Subcutaneous abdominal adipose tissue (tissue), 5 donors: ENCODE results near the gene ROM1.
A peak's percentile ranks its signal among the peaks of the same experiment; 100 is the strongest.
"Not testable (repeated sequence)": the region's sequence is repeated elsewhere in the genome, so short reads cannot be mapped to it uniquely, and the experiment has no call there.

Experiments used
- H3K27ac ChIP-seq: one replicate; pipeline ENCODE4 v1.7.0; 2013; ENCODE audit warnings: low read depth, mild to moderate bottlenecking, inconsistent platforms, low read length, moderate library complexity
- H3K27me3 ChIP-seq, 5 donors: one replicate each; pipeline ENCODE4 v1.7.0; 2013; ENCODE audit warnings: low read length in 5 of 5, inconsistent platforms in 1 of 5; ENCODE audit not compliant: control insufficient read depth in 5 of 5, insufficient read depth in 4 of 5
- H3K36me3 ChIP-seq, 5 donors: one replicate each; pipeline ENCODE4 v1.7.0; 2013; ENCODE audit warnings: low read length in 5 of 5; ENCODE audit not compliant: control insufficient read depth in 5 of 5, insufficient read depth in 5 of 5
- H3K4me1 ChIP-seq, 5 donors: one replicate each; pipeline ENCODE4 v1.7.0; 2013; ENCODE audit warnings: low read length in 5 of 5, mild to moderate bottlenecking in 3 of 5, moderate library complexity in 1 of 5; ENCODE audit not compliant: control insufficient read depth in 5 of 5, insufficient read depth in 5 of 5
- H3K4me3 ChIP-seq, 5 donors: one replicate each; pipeline ENCODE4 v1.7.0; 2013; ENCODE audit warnings: low read length in 5 of 5, low read depth in 1 of 5
- H3K9ac ChIP-seq, 5 donors: one replicate each; pipeline ENCODE4 v1.7.0; 2013; ENCODE audit warnings: low read length in 5 of 5, mild to moderate bottlenecking in 4 of 5, moderate library complexity in 3 of 5
- H3K9me3 ChIP-seq, 5 donors: one replicate each; pipeline ENCODE4 v1.7.0; 2013; ENCODE audit warnings: low read length in 5 of 5; ENCODE audit not compliant: control insufficient read depth in 5 of 5
- donor health status: healthy.
- donor health status: healthy.
- donor health status: healthy.
- donor health status: healthy.
- donor health status: healthy.

Gene ROM1

GRCh38 chr11:62585356-62585755 lies 27.7 kb upstream of the ROM1 start:
- not testable (repeated sequence) for H3K9me3 ChIP-seq, H3K27ac ChIP-seq
- peaks cover 14 to 57% (median 32%) of the 10 kb centered on the region in 5 donors for H3K36me3 ChIP-seq

DNA sequence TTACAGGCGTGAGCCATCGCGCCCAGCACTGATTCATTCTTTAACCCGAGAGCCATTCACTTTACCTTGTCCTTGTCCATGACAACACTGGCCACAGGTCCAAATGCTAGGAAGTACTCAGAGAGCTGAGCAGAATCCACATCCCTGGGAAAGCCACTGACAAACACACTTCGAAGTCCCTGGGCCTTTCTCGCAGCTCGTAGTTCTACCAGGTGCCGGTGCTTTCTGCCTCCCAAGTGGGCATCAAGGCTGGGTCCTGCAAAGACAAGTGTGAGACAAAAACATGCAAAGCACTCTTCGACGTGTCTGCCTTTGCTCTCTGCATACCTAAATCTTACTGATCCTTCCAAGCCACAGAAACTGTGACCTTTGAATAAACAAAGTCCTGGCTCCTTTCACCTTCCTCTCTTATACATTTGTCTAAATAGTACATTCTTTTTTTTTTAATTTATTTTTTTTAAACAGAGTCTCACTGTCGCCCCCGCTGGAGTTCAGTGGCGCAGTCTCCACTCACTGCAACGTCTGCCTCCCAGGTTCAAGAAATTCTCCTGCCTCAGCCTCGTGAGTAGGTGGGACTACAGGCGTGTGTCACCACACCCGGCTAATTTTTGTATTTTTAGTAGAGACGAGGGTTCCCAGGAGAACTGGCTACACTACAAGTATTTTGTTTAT lies 24.0 kb upstream of the ROM1 start:
- peaks cover 10 to 40% (median 28%) of the 10 kb centered on the region in 5 donors for H3K36me3 ChIP-seq
- no peaks in the 10 kb centered on the region for H3K27me3 ChIP-seq
- peaks cover 2 to 38% (median 31%) of the 10 kb centered on the region in 5 donors for H3K4me1 ChIP-seq
- H3K4me3 ChIP-seq: no peak overlapping the region
- H3K9me3 ChIP-seq: no peaks in the 10 kb centered on the region
- H3K9ac ChIP-seq: no peak overlapping the region
- H3K27ac ChIP-seq: no peak overlapping the region

More at GRCh38 chr11:62585356-62585755, 27.7 kb upstream of the ROM1 start:
- H3K27me3 ChIP-seq, H3K4me1 ChIP-seq, H3K4me3 ChIP-seq, H3K9ac ChIP-seq: not testable (repeated sequence)

- H3K9ac ChIP-seq: peak within 1 kb of the TSS; percentile 92 to 98 (median 95)
Measured at GRCh38 chr11:62591448-62592145, 21.5 kb upstream of the ROM1 start, which contains the start of gene TUT1. TUT1 (minus strand) TSS chr11:62591523; CDS start chr11:62591485, 38 bp downstream.

DNA sequence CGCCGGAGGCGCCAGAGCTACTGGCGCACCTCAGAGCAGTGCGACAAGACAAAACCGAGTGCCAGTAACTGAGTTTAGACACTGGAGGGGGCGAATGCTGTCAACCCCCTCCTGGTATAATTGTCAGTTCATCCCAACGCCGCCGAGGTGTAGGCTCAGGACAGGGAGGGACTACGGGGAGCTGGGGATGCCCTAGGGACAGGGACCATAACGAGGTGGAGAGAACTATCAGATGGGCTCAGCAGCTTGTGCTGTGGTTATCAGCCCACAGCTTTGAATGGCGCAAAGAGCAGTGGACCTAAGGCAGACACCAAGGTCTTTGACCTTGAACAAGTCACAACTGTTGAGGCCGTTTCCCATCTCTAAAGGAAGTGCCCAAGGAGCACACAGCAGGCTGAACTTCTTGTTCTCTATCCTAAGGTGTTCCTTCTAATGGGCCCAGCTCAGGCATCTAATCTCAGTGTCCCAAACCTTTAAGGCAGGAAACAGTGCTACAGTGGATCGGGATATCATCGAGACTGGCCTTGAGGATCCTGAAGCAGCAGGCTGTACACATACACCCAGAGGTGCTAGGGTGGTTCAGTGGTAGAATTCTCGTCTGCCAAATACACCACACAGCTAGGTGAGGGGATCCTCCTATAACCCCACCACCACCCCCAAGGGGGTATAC lies 20.8 kb upstream of the ROM1 start:
- H3K9me3 ChIP-seq: no peaks in the 10 kb centered on the region
- H3K27ac ChIP-seq: peak overlapping the region; percentile 96
- H3K27me3 ChIP-seq: no peaks in the 10 kb centered on the region
- peaks cover 2 to 39% (median 31%) of the 10 kb centered on the region in 5 donors for H3K4me1 ChIP-seq
- H3K4me3 ChIP-seq: peak overlapping the region; percentile 53 to 93 (median 86)
- peak overlapping the region; percentile 41 to 98 (median 90) for H3K9ac ChIP-seq
- H3K36me3 ChIP-seq: peaks cover 10 to 55% (median 49%) of the 10 kb centered on the region in 5 donors

More at GRCh38 chr11:62591448-62592145, 21.5 kb upstream of the ROM1 start, which contains the start of gene TUT1:
- peaks cover 2 to 39% (median 31%) of the 10 kb centered on the region in 5 donors for H3K4me1 ChIP-seq
- peak within 1 kb of the TSS; percentile 96 for H3K27ac ChIP-seq
- peaks cover 10 to 51% (median 45%) of the 10 kb centered on the region in 5 donors for H3K36me3 ChIP-seq
- no peaks in the 10 kb centered on the region for H3K9me3 ChIP-seq
- H3K4me3 ChIP-seq: peak within 1 kb of the TSS; percentile 80 to 93 (median 86)
- H3K27me3 ChIP-seq: no peaks in the 10 kb centered on the region

- H3K9ac ChIP-seq: peak overlapping the region in 4 of 5 donors; percentile 32 to 98 (median 84)
- H3K4me3 ChIP-seq: no peak overlapping the region
- no peaks in the 10 kb centered on the region for H3K9me3 ChIP-seq
- H3K27me3 ChIP-seq: no peaks in the 10 kb centered on the region
- H3K4me1 ChIP-seq: peaks cover 2 to 39% (median 31%) of the 10 kb centered on the region in 5 donors
- peaks cover 3 to 55% (median 49%) of the 10 kb centered on the region in 5 donors for H3K36me3 ChIP-seq
- H3K27ac ChIP-seq: peak overlapping the region; percentile 96
Measured at GRCh38 chr11:62592989-62593421, 20.1 kb upstream of the ROM1 start.

GRCh38 chr11:62593434-62594044 lies 19.5 kb upstream of the ROM1 start:
- Histone ChIP-seq H3K4me1 (peaks cover 2 to 42% (median 32%) of the 10 kb centered on the region in 5 donors), H3K36me3 (peaks cover 3 to 55% (median 51%) of the 10 kb centered on the region in 5 donors), H3K27me3 (no peaks in the 10 kb centered on the region), H3K9me3 (no peaks in the 10 kb centered on the region), H3K9ac (no peak overlapping the region), H3K27ac (peak overlapping the region; percentile 96), H3K4me3 (no peak overlapping the region)

- Histone ChIP-seq H3K27me3 (no peaks in the 10 kb centered on the region), H3K4me3 (no peak overlapping the region), H3K9ac (no peak overlapping the region), H3K36me3 (peaks cover 3 to 56% (median 48%) of the 10 kb centered on the region in 5 donors), H3K27ac (no peak overlapping the region), H3K9me3 (no peaks in the 10 kb centered on the region), H3K4me1 (peaks cover 13 to 52% (median 44%) of the 10 kb centered on the region in 5 donors)
Measured at GRCh38 chr11:62595124-62595523, 17.9 kb upstream of the ROM1 start.

DNA sequence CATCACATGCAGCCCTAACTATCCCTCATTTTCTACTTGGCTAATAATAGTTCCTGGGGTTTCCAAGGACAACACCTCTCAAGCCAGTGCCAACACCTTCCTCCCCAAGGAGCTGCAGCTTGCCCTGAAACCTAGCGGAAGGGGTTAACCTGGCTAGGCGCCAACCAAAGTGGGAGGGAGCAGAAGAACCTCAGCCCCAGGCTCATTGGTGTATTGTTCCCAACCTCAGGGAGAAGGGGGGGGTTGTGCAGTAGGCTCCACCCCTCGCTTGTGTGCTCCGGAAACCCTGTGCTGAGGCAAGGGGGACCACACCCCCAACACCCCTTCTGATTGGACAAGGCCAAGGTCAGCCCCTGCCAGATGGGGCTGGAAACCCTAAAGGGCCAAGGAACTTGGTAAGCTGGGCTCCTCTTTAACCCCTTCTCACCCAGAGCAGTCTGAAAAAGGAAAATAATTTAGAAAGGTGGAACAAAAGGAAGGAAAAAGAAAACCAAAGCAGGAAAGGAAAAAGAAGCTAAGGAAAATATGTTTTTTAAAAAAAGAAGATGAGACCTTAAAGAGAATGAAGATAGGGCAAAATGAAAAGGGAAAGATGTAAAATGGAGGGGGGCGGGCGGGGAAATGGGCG lies 13.9 kb upstream of the ROM1 start:
- Histone ChIP-seq H3K9me3 (no peaks in the 10 kb centered on the region), H3K27me3 (no peaks in the 10 kb centered on the region), H3K4me1 (peaks cover 20 to 55% (median 46%) of the 10 kb centered on the region in 5 donors), H3K27ac (peak overlapping the region; percentile 93), H3K4me3 (peak overlapping the region; percentile 5 to 89 (median 45)), H3K9ac (peak overlapping the region; percentile 43 to 95 (median 91)), H3K36me3 (peaks cover 3 to 50% (median 46%) of the 10 kb centered on the region in 5 donors)

DNA sequence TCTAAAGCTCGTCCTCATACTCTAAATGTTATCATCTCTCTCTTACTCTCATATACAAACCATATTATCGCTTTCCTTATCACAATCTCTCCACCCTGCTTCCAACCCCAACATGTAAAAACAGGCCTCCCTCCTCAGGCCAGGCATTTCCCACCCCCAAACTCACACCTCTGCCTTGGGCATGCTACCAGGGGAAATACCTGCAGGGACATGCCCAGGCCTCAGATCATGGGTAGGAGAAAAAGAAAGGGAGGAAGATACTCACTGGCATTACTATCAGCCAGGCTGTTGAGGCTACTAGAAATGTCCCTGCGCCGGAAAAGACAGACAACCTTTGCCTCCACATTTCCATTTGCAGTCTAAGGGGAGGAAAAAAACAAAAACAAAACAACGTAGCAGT lies 13.2 kb upstream of the ROM1 start:
- H3K36me3 ChIP-seq: peaks cover 3 to 47% (median 44%) of the 10 kb centered on the region in 5 donors
- no peaks in the 10 kb centered on the region for H3K27me3 ChIP-seq
- peak overlapping the region; percentile 90 to 95 (median 91) for H3K9ac ChIP-seq
- H3K4me1 ChIP-seq: peaks cover 20 to 62% (median 53%) of the 10 kb centered on the region in 5 donors
- H3K4me3 ChIP-seq: peak overlapping the region; percentile 78 to 89 (median 88)
- no peaks in the 10 kb centered on the region for H3K9me3 ChIP-seq
- H3K27ac ChIP-seq: peak overlapping the region; percentile 93
